K562 (cell line): ENCODE data around the gene XPNPEP3. TPM values are rescaled to one million over a fixed set of nuclear protein-coding genes. Genes with fewer than 3 reads are reported as not detected.

Source experiments
- ARNT ChIP-seq, 2 experiments: fragments of 450-650 bp; IDR thresholded peaks; 2 replicates each; pipeline ENCODE4 v1.6.1; 2016; ENCODE audit warnings: mild to moderate bottlenecking in 1 of 2
- DDX20 ChIP-seq: fragments of 450-650 bp; IDR thresholded peaks from 2 replicates; pipeline ENCODE4 v1.6.1; 2016; ENCODE audit warnings: missing genetic modification characterization, low read depth, mild to moderate bottlenecking, missing compliant biosample characterization, moderate library complexity
- GABPB1 ChIP-seq: sonication (generic); formaldehyde crosslinking; IDR thresholded peaks from 2 replicates; pipeline ENCODE4 v1.8.0; 2022; ENCODE audit warnings: mild to moderate bottlenecking, missing genetic modification reagents
- HDGF ChIP-seq: fragments of 450-650 bp; IDR thresholded peaks from 2 replicates; pipeline ENCODE4 v1.6.1; 2016
- HMGN3 ChIP-seq: IDR thresholded peaks from 2 replicates; pipeline ENCODE4 v1.6.1; 2011; ENCODE audit warnings: borderline replicate concordance, low read depth, mild to moderate bottlenecking, mixed read lengths, low read length; ENCODE audit not compliant: insufficient read length; ENCODE audit errors: extremely low read depth
- MCM3 ChIP-seq: fragments of 450-650 bp; IDR thresholded peaks from 2 replicates; pipeline ENCODE4 v1.6.1; 2016
- MIER1 ChIP-seq: fragments of 450-650 bp; IDR thresholded peaks from 2 replicates; pipeline ENCODE4 v1.6.1; 2016; ENCODE audit warnings: antibody characterized with exemption, mild to moderate bottlenecking, low read depth
- NBN ChIP-seq: fragments of 450-650 bp; IDR thresholded peaks from 2 replicates; pipeline ENCODE4 v1.6.1; 2016; ENCODE audit warnings: low read depth, mild to moderate bottlenecking
- OTX1 ChIP-seq: fragments of 450-650 bp; formaldehyde crosslinking; IDR thresholded peaks from 2 replicates; pipeline ENCODE4 v1.4.0; 2022; ENCODE audit warnings: mild to moderate bottlenecking
- POLR3G ChIP-seq: IDR thresholded peaks from 2 replicates; pipeline ENCODE4 v1.6.1; 2011; ENCODE audit not compliant: insufficient read length, insufficient replicate concordance; ENCODE audit errors: extremely low read depth
- RAD51 ChIP-seq: fragments of 450-650 bp; IDR thresholded peaks from 2 replicates; pipeline ENCODE4 v1.7.1; 2016; ENCODE audit warnings: low read depth, mild to moderate bottlenecking, borderline replicate concordance
- RBM14 ChIP-seq: fragments of 200-400 bp; formaldehyde crosslinking; IDR thresholded peaks from 2 replicates; pipeline ENCODE4 v1.6.1; 2018; ENCODE audit warnings: low read depth, mild to moderate bottlenecking, low read length, moderate library complexity, borderline replicate concordance; ENCODE audit not compliant: insufficient read depth
- RHOXF2B ChIP-seq: fragments of 250-450 bp; sonication (Bioruptor Pico); conservative IDR thresholded peaks from 2 replicates; pipeline ENCODE4 v1.5.1; 2021
- SREBF2 ChIP-seq: sonication (generic); formaldehyde crosslinking; IDR thresholded peaks from 2 replicates; pipeline ENCODE4 v1.4.0; 2020; ENCODE audit warnings: mild to moderate bottlenecking, missing genetic modification reagents
- TBL1XR1 ChIP-seq, 2 experiments: IDR thresholded peaks; 2 replicates each; pipeline ENCODE4 v1.6.1; 2012; ENCODE audit warnings: improper control_type of control experiment in 2 of 2, low read length in 2 of 2, mild to moderate bottlenecking in 1 of 2
- ZNF12 ChIP-seq: sonication (generic); formaldehyde crosslinking; IDR thresholded peaks from 2 replicates; pipeline ENCODE4 v1.4.0; 2020; ENCODE audit warnings: mild to moderate bottlenecking, missing genetic modification reagents
- polyA plus RNA-seq, 8 experiments: library from polyadenylated mRNA; depleted of rRNA in 4 of 8; stranded (reverse) in 5 of 8; unstranded in 3 of 8; fragments of >200 nt; fragmentation: Nextera tagmentation in 2 of 8; fragmentation: Illumina TruSeq in 1 of 8; extraction: Ambion mirVana in 2 of 8; extraction: Trizol in 1 of 8; gene quantifications; 2 replicates each; pipeline versions ENCODE4 v1.2.1 to v1.2.3, GENCODE V29; 2011 to 2014; ENCODE audit warnings: inconsistent platforms in 1 of 8, missing spikeins in 1 of 8
- total RNA-seq, 7 experiments: library from RNA; depleted of rRNA in 6 of 7; stranded (reverse); fragments of >200 nt in 6 of 7; fragmentation: Illumina TruSeq in 2 of 7; extraction: Trizol in 2 of 7; gene quantifications; 2 replicates each; pipeline versions ENCODE4 v1.2.1 to v1.2.3, GENCODE V29; 2011 to 2021; ENCODE audit warnings: low replicate concordance in 1 of 7
- TF ChIP-seq, protein P1 (sequence below): fragments of 250-450 bp; sonication (Bioruptor Pico); IDR thresholded peaks from 2 replicates; pipeline ENCODE4 v1.4.0; 2020; ENCODE audit warnings: mild to moderate bottlenecking
- TF ChIP-seq, protein P2 (sequence below): sonication (generic); formaldehyde crosslinking; IDR thresholded peaks from 2 replicates; pipeline ENCODE4 v1.8.1; 2023; ENCODE audit warnings: mild to moderate bottlenecking, missing genetic modification reagents
- TF ChIP-seq, protein P3 (sequence below): fragments of 250-450 bp; sonication (Bioruptor Pico); IDR thresholded peaks from 2 replicates; pipeline ENCODE4 v1.6.1; 2021; ENCODE audit warnings: mild to moderate bottlenecking
- TF ChIP-seq, protein P4 (sequence below): fragments of 450-650 bp; formaldehyde crosslinking; IDR thresholded peaks from 2 replicates; pipeline ENCODE4 v1.4.0; 2020; ENCODE audit warnings: mild to moderate bottlenecking, moderate library complexity
- TF ChIP-seq, protein P5 (sequence below): fragments of 150-350 bp; conservative IDR thresholded peaks from 2 replicates; pipeline ENCODE4 v1.6.1; 2014; ENCODE audit warnings: low read length

Gene XPNPEP3
- total and polyA plus RNA-seq, 9 of the 15 experiments (the other 6 are each of a cell fraction or from before 2014, with no cell fraction given), result 9.1 to 22.6 (median 15.6) TPM

DNA sequence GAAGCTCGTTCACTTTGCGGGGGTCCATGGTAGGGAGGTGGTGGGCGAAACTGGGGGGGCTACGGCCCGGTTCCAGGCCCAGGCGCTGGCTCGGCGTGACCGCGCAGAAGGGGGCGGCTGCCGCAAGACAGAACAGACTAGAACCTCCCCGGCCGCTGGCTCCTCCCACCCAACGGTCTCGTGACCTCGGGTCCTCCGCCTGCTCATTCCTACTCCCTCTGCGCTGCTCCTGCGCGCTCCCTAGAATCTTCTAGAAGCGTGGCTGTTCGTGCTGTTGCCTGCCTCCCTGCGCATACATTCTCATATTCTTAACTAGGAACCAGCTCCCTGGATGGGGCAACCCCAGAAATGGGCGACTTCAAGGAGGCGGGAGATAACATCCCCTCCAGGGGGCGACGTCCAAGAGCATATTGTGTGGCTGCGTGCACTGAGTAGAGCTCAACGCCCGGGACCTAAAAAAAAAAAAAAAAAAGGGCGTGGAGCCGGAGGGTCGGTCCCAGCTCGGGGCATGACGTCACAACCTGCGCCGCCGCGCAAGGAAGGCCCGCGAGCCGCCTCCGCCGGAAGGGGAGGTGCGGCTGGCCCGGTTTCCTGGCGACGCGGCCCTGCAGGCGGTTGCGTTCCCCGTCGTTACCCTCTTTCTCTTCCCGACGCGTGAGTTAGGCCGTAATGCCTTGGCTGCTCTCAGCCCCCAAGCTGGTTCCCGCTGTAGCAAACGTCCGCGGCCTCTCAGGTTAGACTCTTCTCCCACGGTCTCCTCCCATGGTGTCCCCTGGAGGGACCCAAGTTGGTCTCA lies at the start of gene XPNPEP3, which contains the start of gene ST13 (continued):
- TF ChIP-seq, protein P1, sequence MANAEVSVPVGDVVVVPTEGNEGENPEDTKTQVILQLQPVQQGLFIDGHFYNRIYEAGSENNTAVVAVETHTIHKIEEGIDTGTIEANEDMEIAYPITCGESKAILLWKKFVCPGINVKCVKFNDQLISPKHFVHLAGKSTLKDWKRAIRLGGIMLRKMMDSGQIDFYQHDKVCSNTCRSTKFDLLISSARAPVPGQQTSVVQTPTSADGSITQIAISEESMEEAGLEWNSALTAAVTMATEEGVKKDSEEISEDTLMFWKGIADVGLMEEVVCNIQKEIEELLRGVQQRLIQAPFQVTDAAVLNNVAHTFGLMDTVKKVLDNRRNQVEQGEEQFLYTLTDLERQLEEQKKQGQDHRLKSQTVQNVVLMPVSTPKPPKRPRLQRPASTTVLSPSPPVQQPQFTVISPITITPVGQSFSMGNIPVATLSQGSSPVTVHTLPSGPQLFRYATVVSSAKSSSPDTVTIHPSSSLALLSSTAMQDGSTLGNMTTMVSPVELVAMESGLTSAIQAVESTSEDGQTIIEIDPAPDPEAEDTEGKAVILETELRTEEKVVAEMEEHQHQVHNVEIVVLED (CRISPR knock-in tag), result no peak
- TF ChIP-seq, protein P2, sequence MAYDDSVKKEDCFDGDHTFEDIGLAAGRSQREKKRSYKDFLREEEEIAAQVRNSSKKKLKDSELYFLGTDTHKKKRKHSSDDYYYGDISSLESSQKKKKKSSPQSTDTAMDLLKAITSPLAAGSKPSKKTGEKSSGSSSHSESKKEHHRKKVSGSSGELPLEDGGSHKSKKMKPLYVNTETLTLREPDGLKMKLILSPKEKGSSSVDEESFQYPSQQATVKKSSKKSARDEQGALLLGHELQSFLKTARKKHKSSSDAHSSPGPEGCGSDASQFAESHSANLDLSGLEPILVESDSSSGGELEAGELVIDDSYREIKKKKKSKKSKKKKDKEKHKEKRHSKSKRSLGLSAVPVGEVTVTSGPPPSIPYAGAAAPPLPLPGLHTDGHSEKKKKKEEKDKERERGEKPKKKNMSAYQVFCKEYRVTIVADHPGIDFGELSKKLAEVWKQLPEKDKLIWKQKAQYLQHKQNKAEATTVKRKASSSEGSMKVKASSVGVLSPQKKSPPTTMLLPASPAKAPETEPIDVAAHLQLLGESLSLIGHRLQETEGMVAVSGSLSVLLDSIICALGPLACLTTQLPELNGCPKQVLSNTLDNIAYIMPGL (CRISPR knock-in tag), result no peak
- TF ChIP-seq ZNF12 (CRISPR knock-in tag) (0 out of 2 replicates have a peak, but pooled peaks have one; percentile 35), MCM3 (no peak), GABPB1 (CRISPR knock-in tag) (peak; percentile 93), DDX20 (tag) (no peak), TBL1XR1 (IDR thresholded peaks at IDR 0.05; ENCODE audit: low read length in 2 of 2) (0 out of 4 replicates have a peak, but pooled peaks of 1 of the 2 experiments have one; percentile 13), RBM14 (no peak), HDGF (no peak), RAD51 (peak; percentile 82), OTX1 (CRISPR knock-in tag) (no peak), SREBF2 (CRISPR knock-in tag) (no peak), MIER1 (no peak), POLR3G (no peak), RHOXF2B (CRISPR knock-in tag) (no peak), NBN (peak; percentile 97), ARNT (IDR thresholded peaks at IDR 0.05) (no peak), HMGN3 (peak; percentile 62)
- TF ChIP-seq, protein P3, sequence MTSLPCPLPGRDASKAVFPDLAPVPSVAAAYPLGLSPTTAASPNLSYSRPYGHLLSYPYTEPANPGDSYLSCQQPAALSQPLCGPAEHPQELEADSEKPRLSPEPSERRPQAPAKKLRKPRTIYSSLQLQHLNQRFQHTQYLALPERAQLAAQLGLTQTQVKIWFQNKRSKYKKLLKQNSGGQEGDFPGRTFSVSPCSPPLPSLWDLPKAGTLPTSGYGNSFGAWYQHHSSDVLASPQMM (CRISPR knock-in tag), result no peak
- TF ChIP-seq, protein P4, sequence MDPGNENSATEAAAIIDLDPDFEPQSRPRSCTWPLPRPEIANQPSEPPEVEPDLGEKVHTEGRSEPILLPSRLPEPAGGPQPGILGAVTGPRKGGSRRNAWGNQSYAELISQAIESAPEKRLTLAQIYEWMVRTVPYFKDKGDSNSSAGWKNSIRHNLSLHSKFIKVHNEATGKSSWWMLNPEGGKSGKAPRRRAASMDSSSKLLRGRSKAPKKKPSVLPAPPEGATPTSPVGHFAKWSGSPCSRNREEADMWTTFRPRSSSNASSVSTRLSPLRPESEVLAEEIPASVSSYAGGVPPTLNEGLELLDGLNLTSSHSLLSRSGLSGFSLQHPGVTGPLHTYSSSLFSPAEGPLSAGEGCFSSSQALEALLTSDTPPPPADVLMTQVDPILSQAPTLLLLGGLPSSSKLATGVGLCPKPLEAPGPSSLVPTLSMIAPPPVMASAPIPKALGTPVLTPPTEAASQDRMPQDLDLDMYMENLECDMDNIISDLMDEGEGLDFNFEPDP, result no peak
- TF ChIP-seq, protein P5, sequence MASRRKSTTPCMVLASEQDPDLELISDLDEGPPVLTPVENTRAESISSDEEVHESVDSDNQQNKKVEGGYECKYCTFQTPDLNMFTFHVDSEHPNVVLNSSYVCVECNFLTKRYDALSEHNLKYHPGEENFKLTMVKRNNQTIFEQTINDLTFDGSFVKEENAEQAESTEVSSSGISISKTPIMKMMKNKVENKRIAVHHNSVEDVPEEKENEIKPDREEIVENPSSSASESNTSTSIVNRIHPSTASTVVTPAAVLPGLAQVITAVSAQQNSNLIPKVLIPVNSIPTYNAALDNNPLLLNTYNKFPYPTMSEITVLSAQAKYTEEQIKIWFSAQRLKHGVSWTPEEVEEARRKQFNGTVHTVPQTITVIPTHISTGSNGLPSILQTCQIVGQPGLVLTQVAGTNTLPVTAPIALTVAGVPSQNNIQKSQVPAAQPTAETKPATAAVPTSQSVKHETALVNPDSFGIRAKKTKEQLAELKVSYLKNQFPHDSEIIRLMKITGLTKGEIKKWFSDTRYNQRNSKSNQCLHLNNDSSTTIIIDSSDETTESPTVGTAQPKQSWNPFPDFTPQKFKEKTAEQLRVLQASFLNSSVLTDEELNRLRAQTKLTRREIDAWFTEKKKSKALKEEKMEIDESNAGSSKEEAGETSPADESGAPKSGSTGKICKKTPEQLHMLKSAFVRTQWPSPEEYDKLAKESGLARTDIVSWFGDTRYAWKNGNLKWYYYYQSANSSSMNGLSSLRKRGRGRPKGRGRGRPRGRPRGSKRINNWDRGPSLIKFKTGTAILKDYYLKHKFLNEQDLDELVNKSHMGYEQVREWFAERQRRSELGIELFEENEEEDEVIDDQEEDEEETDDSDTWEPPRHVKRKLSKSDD, result no peak
